Sigmoid colon (tissue), 4 donors: Measurements from ENCODE around the gene TRAF4.

ENCODE experiments used
- CTCF ChIP-seq, 4 experiments: fragments of 450-650 bp in 3 of 4; fragments of 200-600 bp in 1 of 4; IDR thresholded peaks; one replicate each; pipeline ENCODE4 v1.5.1; 2016 to 2019; ENCODE audit warnings: antibody characterized with exemption in 4 of 4, mild to moderate bottlenecking in 3 of 4, moderate library complexity in 2 of 4
- POLR2A ChIP-seq, 2 donors: fragments of 450-650 bp; IDR thresholded peaks; one replicate each; pipeline ENCODE4 v1.6.1; 2016; ENCODE audit warnings: antibody characterized with exemption in 2 of 2, mild to moderate bottlenecking in 2 of 2, moderate library complexity in 2 of 2
- POLR2AphosphoS5 ChIP-seq, 4 donors: sonication (generic); formaldehyde crosslinking; IDR thresholded peaks; one replicate each; pipeline ENCODE4 v1.6.1; 2017; ENCODE audit warnings: antibody characterized with exemption in 4 of 4

GRCh38 chr17:28700278-28700677 lies 43.5 kb upstream of the TRAF4 start:
- TF ChIP-seq CTCF (IDR thresholded peaks at IDR 0.05) (no peak), POLR2AphosphoS5 (IDR thresholded peaks at IDR 0.05) (no peak), POLR2A (IDR thresholded peaks at IDR 0.05) (no peak)
